HFF-Myc (cell line): ENCODE data around the gene RADIL.

Experiments used
- DNase-seq: peaks from one replicate; pipeline ENCODE4 v3.0.0-alpha.2; 2011; ENCODE audit warnings: low read depth; ENCODE audit errors: extremely low read depth
- H3K4me3 ChIP-seq: replicated peaks from 2 replicates; pipeline ENCODE4 v1.5.1; 2011; ENCODE audit warnings: low read depth, mild to moderate bottlenecking, control low read depth, low read length
- TF ChIP-seq, protein P1 (sequence below): IDR thresholded peaks from 2 replicates; pipeline ENCODE4 v1.5.1; 2012; ENCODE audit warnings: mild to moderate bottlenecking, low read depth, low read length, control low read depth; ENCODE audit errors: missing control alignments

RADIL gene

DNA sequence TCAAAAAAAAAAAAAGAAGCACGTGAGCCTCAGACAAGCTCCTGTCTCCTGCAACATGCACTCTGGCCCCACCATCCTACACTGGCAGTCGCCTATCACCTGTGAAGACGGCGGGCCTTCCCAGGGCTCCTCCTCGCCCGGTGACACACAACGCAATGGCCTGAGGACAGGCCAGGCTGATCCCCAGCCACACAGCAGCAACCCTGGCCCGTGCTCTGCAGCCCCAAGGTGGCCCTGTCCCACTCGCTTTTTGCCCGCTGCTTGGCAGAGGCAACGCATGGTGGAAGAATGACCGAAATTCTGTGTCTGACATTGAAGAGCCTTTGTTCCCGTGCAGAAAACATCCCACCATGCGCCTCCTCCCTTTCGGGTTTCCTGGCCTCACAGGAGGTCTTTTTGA lies 8.1 kb downstream of the RADIL start:
- TF ChIP-seq, protein P1, sequence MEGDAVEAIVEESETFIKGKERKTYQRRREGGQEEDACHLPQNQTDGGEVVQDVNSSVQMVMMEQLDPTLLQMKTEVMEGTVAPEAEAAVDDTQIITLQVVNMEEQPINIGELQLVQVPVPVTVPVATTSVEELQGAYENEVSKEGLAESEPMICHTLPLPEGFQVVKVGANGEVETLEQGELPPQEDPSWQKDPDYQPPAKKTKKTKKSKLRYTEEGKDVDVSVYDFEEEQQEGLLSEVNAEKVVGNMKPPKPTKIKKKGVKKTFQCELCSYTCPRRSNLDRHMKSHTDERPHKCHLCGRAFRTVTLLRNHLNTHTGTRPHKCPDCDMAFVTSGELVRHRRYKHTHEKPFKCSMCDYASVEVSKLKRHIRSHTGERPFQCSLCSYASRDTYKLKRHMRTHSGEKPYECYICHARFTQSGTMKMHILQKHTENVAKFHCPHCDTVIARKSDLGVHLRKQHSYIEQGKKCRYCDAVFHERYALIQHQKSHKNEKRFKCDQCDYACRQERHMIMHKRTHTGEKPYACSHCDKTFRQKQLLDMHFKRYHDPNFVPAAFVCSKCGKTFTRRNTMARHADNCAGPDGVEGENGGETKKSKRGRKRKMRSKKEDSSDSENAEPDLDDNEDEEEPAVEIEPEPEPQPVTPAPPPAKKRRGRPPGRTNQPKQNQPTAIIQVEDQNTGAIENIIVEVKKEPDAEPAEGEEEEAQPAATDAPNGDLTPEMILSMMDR, result no peak
- no peak overlapping the region for H3K4me3 ChIP-seq
- no peak for DNase-seq

DNA sequence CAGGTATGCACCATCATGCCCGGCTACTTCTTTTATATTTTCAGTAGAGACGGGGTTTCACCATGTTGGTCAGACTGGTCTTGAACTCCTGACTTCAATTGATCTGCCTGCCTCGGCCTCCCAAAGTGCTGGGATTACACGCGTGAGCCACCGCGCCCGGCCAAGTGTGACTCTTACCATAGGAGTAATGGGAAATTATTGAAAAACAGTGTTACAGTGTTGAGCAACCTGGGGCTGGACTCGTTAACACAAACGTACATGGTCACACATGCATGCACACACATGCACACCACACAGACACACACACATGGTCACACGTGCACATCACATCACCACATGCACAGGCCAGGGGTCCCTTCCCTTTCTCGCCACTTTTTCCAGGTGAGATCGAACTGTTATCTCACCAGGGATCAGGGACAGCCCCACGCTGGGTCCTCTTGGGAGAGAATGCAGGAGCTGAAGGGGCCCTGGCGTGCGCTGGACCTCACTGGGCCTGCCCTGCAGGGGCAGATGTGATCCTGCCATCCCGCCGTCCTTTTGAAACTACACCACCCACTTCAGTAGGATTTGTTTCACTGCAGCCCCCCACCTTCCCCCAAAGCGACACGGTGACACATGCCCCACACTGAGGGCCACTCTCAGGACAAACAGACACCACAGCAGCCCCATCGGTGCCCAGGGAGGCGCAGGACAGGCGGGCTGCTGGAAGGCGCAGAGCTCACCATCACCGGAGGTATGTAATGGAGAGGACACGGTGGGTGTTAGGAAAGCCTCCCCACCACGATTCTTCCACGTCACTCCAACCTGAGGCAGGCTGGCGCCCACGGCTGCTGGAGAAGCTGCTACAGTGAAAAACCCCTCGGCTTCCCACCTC lies 10.2 kb downstream of the RADIL start:
- TF ChIP-seq, protein P1, result no peak
- no peak for DNase-seq
- no peak overlapping the region for H3K4me3 ChIP-seq

DNA sequence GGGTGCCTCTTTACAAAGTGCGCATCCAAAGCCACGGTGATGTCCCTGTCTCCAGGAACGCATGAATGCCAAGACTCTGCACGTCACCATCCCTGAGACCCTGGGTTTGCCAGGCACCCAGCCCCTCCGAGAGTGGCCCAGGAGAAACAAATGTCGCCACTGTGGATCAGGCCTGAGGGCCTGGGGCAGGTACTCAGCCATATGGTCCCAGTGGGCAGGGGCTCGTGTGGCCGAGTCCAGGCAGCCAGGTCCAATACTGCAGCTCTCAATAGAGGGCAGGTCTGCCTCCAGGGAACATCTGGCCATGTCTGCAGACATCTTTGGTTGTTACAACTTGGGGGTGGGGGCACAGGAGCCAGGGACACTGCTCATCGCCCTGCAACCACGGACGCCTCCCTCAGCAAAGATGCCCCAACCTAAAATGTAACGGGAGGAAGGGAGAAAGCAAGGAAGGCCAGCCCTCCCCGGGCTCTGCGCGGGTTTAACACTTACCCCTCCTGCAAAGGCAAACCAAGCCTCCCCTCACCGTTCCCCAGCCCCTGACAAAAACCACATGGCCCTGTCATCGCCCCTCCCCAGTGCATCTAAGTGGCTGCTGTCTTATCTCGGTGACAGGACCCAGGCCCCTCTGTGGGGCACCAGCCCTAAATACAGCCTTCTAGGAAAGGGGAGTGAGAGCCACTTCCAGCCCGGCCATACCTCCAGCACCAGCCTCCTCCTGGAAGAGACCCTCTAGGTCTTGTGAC lies 11.4 kb downstream of the RADIL start:
- TF ChIP-seq, protein P1, result no peak
- DNase-seq, result no peak
- no peak overlapping the region for H3K4me3 ChIP-seq

DNA sequence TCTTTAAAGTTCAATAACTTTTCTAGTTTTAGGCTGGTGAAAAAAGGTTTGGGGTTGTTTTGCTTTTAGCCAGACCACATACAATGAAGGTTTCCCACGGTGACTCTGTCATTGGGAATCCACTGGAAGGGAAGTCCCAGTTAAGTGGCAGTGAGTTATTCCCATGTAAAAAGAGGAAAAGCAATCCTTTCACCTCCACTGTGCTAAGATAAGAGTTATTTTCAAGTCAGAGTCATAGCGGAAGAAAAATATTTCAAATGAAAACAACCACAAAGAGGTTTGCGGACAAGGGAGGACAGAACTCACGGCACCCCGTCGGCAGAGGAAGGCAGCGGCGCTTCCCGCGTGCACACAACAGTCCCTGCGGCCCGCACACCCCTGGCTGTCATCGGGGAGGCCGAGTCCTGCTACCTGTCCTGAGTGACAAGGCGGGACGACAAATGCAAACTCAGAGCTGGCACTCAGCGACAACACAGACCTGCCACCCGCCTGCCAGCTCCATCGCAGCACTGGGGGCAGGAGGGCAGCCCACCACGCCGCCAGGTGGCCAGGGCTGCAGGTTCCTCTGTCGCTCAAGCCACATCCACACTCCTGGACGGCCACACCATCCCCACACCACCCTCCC lies 12.3 kb downstream of the RADIL start:
- TF ChIP-seq, protein P1, result no peak
- H3K4me3 ChIP-seq, result no peak overlapping the region
- no peak for DNase-seq

DNA sequence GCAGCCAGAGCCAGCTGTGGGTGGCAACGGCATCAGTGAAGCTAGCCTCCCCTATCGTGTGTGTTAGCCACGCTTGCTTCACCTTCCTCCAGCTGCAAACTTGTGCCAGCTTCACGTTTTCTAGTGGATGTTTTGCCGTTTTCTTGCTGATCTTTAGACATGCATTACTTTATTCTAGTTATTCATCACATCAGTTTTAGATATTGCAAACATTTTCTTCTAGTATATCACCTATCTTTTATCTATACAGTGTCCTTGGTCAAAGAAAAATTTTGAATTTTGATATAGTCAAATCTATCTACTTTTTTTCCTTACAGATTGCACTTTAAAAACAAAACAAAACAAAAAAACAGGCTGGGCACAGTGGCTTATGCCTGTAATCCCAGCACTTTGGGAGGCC lies 15.0 kb downstream of the RADIL start:
- DNase-seq, result no peak
- no peak overlapping the region for H3K4me3 ChIP-seq
- TF ChIP-seq, protein P1, result no peak

DNA sequence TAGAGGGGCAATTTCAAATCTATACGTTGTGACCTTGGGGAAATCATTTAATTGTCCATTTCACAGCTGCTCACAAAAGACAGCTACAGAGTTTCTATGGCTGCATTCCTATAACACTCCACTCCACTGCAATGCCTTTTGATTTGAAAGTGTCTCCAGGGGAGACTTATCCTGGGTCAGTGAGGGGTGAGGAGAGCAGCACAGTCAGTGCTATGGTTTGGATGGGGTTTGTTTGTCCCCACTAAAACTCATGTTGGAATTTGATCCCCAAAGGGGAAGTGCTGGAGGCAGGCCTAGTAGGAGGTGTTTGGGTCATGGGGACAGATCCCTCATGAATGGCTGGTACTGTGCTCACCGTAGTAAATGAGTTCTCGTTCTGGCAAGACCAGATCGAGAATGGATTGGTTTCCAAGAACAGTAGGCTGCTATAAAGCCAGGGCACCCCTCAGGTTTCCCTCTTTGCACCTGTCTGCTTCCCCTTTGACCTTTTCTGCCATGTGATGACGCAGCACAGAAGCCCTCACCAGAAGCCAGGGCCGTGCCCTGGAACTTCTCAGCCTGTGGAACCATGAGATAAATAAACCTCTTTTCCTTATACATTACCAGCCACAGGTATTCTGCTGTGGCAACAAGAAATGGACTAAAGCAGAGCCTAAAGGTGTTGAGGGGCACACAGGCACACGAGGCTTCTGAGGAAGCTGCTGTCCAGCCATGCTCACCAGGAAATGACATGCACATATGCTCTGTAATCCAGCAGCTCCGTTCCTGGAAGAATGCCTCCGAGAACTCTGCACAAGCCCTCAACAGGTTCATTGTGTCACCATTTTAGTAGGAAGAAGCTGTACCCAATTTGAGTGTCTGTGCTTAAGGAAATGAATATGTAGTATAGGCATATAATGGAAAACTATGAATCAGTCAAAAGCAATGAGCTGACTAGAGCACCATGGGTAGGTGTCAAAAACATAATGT lies 16.7 kb downstream of the RADIL start:
- H3K4me3 ChIP-seq, result no peak overlapping the region
- TF ChIP-seq, protein P1, result no peak
- no peak for DNase-seq
